NCI-H1436 treated with DMSO at 0.1 percent for 48 hours (cell line): ENCODE data around the gene RALB.
"Not testable (repeated sequence)": the region's sequence is repeated elsewhere in the genome, so short reads cannot be mapped to it uniquely, and the experiment has no call there.

Source experiments
- DNase-seq: peaks from one replicate; lab custom pipeline; 2025; lab: John Stamatoyannopoulos, UW

The RALB gene

GRCh38 chr2:120243211-120243610 lies 9.4 kb upstream of the RALB start:
- DNase-seq, result no peak

- no peak for DNase-seq
These were observed 8.6 kb upstream of the RALB start for GRCh38 chr2:120243875-120244553.

GRCh38 chr2:120244656-120245519 lies 7.8 kb upstream of the RALB start:
- DNase-seq, result no peak

GRCh38 chr2:120245520-120246332 lies 6.9 kb upstream of the RALB start:
- peak; percentile 11 for DNase-seq

- no peak for DNase-seq
These were observed 5.9 kb upstream of the RALB start for GRCh38 chr2:120246546-120247300.

GRCh38 chr2:120247851-120248250 lies 4.8 kb upstream of the RALB start:
- no peak for DNase-seq

GRCh38 chr2:120250640-120251039 lies 2.0 kb upstream of the RALB start:
- DNase-seq, result no peak

- no peak for DNase-seq
These were observed 1.6 kb upstream of the RALB start for GRCh38 chr2:120251078-120251477.

- no peak for DNase-seq
These were observed 800 bp upstream of the RALB start for GRCh38 chr2:120251880-120252224.

- DNase-seq, result peak; percentile 2
These were observed 600 bp downstream of the RALB start for GRCh38 chr2:120253021-120253882.

- DNase-seq, result no peak
These were observed 1.5 kb downstream of the RALB start for GRCh38 chr2:120254178-120254577.

- DNase-seq, result no peak
These were observed 2.4 kb downstream of the RALB start for GRCh38 chr2:120255071-120255470.

GRCh38 chr2:120255986-120256650 lies 3.5 kb downstream of the RALB start:
- DNase-seq, result no peak

GRCh38 chr2:120256651-120257000 lies 4.0 kb downstream of the RALB start:
- no peak for DNase-seq

GRCh38 chr2:120257522-120257921 lies 4.9 kb downstream of the RALB start:
- DNase-seq, result no peak

- DNase-seq, result no peak
These were observed 5.5 kb downstream of the RALB start for GRCh38 chr2:120258196-120258595.

- not testable (repeated sequence) for DNase-seq
These were observed 7.3 kb downstream of the RALB start for GRCh38 chr2:120259939-120260338.

GRCh38 chr2:120260736-120261135 lies 8.1 kb downstream of the RALB start:
- DNase-seq, result no peak

- no peak for DNase-seq
These were observed 8.8 kb downstream of the RALB start for GRCh38 chr2:120261387-120262006.

- no peak for DNase-seq
These were observed 9.5 kb downstream of the RALB start for GRCh38 chr2:120262150-120262549.
